Fibroblast of the aortic adventitia (primary cell): Measurements from ENCODE around the gene SRSF1. TPM values are rescaled to one million over a fixed set of nuclear protein-coding genes. Genes with fewer than 3 reads are reported as not detected.
"Not testable (repeated sequence)": the region's sequence is repeated elsewhere in the genome, so short reads cannot be mapped to it uniquely, and the experiment has no call there.

Source experiments
- DNase-seq: peaks from one replicate; pipeline ENCODE4 v3.0.0-alpha.2; 2010; ENCODE audit warnings: low read depth
- H3K4me3 ChIP-seq: 2 replicates; pipeline ENCODE4 v1.5.1; 2011; ENCODE audit warnings: low read depth, mild to moderate bottlenecking, control low read depth, low read length, moderate library complexity
- total RNA-seq: library from RNA; depleted of rRNA; stranded (reverse); fragments of >200 nt; gene quantifications from 2 replicates; pipeline ENCODE4 v1.2.3, GENCODE V29; 2012; ENCODE audit warnings: low replicate concordance
- TF ChIP-seq, protein P1 (sequence below): IDR thresholded peaks from 2 replicates; pipeline ENCODE4 v1.5.1; 2011; ENCODE audit warnings: mild to moderate bottlenecking, low read length, control low read depth, inconsistent platforms; ENCODE audit not compliant: insufficient read depth

Gene SRSF1
- total RNA-seq, 1 donor = 330 TPM

DNA sequence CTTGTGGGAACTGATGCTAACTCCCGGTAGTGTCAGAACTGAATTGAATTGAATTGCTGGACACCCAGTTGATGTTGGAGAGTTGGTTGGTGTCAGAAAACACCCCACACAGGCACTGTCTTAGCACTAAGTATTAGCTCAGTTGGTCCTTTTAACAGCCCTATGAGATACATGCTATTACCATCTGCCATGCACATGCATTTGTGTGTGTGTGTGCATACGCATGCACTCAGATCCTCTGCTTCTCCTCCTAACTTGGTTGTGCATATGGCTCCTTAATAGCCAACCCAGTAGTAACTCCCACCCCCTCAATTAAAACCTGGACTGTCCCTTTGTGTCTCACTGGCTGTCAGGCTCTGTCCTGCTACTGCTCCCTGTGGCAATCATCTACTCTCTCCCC, 43.9 kb upstream of the SRSF1 start:
- no peak overlapping the region for H3K4me3 ChIP-seq
- TF ChIP-seq, protein P1, sequence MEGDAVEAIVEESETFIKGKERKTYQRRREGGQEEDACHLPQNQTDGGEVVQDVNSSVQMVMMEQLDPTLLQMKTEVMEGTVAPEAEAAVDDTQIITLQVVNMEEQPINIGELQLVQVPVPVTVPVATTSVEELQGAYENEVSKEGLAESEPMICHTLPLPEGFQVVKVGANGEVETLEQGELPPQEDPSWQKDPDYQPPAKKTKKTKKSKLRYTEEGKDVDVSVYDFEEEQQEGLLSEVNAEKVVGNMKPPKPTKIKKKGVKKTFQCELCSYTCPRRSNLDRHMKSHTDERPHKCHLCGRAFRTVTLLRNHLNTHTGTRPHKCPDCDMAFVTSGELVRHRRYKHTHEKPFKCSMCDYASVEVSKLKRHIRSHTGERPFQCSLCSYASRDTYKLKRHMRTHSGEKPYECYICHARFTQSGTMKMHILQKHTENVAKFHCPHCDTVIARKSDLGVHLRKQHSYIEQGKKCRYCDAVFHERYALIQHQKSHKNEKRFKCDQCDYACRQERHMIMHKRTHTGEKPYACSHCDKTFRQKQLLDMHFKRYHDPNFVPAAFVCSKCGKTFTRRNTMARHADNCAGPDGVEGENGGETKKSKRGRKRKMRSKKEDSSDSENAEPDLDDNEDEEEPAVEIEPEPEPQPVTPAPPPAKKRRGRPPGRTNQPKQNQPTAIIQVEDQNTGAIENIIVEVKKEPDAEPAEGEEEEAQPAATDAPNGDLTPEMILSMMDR = no peak
- DNase-seq = no peak

DNA sequence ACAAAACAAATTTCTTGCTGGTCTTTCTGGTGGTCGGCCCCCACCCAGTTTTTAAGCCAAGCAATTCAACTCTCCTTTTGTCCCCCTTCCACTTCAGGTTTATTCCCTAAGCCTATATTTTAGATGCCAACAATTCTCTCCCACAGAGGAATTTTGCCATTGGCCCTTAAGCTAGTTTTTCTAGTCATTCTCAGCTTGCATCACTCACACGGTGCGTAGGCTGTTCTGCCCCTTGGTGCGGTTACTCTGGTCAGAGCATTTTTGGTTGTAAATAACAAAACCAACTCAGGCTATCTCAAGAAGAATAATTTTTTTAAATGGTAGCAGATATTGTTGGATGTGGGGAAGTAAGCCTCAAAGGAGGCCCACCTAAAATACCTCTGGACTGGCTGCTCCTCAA, 42.5 kb upstream of the SRSF1 start:
- TF ChIP-seq, protein P1 = no peak
- no peak for DNase-seq
- no peak overlapping the region for H3K4me3 ChIP-seq

DNA sequence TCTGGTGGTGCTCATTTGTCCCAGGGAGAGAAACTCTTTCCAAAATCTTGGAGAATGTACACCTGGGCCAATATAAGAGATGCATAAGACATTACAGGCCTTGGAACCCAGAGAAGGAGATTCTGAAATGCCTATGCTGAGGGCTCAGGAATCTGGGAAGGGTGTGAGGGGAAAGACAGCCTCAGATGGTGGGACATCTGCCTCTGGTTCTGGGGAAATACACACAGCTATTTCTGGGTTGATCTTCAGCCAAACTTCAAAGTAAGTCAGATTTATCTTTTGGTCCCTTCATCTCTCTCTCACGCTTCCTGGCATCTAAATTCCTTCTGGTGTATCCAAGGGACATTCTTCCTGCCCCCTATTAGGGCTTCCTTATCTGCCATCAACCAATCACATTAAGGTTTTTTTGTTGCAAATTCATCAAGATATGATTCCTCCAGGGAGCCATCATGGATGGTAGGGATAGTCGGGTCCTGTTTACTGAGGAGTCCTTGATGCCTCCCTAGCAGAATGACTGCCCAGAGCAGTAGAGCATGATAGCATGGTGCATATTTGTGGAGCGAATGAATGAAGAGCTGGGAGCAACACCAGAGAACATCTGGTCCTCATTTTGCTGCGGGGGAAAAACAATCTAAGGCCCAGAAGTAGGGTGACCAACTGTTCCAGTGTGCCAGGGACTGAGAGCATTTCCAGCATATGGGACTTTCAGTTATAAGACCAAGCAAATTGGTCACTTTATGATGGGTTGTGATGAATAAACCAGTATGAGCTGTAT, 40.5 kb upstream of the SRSF1 start:
- DNase-seq = peak; percentile 11
- TF ChIP-seq, protein P1 = no peak
- no peak overlapping the region for H3K4me3 ChIP-seq

DNA sequence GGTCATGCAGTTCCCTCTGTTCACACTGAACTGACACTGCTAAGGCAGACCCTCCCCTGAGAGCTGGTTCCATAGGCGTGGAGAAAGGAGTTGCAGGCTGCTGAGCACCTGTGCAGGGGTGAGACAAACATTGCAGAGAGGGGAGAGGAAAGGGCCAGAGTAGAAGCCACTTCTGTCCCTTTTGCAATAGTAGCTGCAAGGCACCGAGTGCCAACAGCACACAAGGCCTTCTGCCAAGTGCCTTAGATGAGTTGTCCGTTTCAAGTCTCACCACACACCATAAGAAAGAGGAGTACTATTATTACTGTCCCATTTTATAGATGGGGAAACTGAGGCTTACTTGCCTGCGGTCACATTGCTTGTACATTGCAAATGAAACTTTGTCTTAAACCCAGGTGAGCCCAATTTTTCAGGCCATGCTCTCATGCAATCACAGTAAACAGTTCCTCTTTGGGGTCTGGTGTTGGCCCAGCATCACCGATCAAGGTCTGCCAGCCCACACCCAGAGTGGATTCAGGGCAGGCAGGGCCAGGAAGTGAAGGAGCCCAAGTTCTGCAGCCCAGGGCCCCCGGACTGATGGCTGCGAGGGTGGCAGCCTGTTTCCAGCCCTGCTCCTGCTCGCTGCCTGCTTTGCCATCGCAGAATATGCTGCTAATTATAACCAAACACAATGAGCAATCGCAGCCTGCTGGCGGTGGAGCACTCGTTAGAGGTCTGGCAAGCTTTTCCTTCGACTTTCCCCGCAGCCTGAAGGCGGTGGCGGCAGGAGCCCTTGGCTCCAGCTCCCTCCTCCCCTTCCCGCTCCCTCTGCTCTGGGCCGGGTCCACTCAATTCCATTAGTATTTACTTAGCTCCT, 39.4 kb upstream of the SRSF1 start:
- TF ChIP-seq, protein P1 = no peak

DNA sequence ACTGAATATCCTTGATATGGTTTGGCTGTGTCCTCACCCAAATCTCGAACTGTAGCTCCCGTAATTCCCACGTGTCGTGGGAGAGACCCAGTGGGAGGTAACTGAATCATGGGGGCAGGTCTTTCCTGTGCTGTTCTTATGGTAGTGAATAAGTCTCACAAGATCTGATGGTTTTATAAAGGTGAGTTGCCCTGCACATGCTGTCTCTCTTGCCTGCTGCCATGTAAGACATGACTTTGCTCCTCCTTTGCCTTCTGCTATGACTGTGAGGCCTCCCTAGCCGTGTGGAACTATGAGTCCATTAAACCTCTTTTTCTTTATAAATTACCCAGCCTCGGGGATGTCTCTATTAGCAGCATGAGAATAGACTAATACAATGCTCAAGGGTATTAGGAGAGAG, 37.2 kb upstream of the SRSF1 start:
- not testable (repeated sequence) for DNase-seq

More for the DNA sequence above, 39.4 kb upstream of the SRSF1 start:
- no peak overlapping the region for H3K4me3 ChIP-seq
- DNase-seq = no peak

DNA sequence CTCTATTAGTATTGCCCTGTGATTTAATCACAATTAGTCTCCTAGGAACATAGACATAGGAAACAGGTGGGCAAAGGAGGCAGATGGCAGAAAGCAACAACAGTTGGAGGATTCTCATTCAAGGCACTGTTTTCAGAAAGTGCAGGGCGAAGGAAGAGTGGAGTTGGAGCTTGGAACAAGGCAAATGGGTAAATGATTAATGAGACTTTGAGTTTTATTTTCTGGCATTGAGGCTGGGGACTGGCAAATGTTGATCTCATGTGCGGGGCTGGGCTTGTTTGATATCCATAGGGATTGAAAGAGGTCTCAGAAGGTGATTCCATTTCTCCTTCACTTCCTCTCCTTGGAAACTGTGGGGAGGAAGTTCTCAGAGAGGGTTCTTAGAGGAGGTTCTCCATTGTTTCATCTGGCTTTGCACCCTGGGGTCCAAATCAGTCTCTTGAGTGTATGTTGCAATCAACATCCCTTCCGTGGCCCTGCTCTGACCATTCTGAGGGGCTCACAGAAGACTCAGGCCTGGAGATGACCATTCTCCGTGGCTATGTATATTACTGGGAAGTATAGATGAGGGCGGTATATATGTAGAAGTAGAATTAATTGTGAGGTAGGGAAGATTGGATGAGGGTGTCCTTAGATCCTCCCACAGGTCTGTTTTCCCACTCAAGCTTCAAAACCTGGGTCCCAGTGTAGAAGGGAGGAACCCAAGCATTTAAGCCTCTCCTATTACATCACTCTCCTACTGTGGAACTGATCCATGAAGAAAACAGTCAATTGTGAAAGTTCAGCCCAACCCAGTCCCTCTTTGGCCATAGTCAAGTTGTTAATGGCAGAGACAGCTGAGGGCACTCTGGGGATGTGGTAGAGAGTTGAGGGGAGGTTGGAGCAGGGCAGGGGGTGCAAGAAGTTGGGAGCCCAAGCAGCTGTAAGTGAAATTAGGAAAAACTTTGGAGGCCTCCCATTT, 36.5 kb upstream of the SRSF1 start:
- no peak for DNase-seq
- no peak overlapping the region for H3K4me3 ChIP-seq
- TF ChIP-seq, protein P1 = no peak

More for the DNA sequence above, 37.2 kb upstream of the SRSF1 start:
- not testable (repeated sequence) for H3K4me3 ChIP-seq
